HCT116 (cell line): ENCODE measurements around the gene SLC25A21.

ENCODE experiments used
- CEBPB ChIP-seq: IDR thresholded peaks from 2 replicates; pipeline ENCODE4 v1.6.1; 2012; ENCODE audit warnings: low read depth
- EZH2 ChIP-seq: fragments of 200-600 bp; sonication (generic); IDR thresholded peaks from 2 replicates; pipeline ENCODE4 v1.6.1; 2017; ENCODE audit warnings: antibody characterized with exemption, mixed run types
- EZH2phosphoT487 ChIP-seq: fragments of 200-600 bp; IDR thresholded peaks from 2 replicates; pipeline ENCODE4 v1.6.1; 2018; ENCODE audit warnings: antibody characterized with exemption, borderline replicate concordance
- JUND ChIP-seq: IDR thresholded peaks from 2 replicates; pipeline ENCODE4 v1.6.1; 2012
- POLR2A ChIP-seq: IDR thresholded peaks from 2 replicates; pipeline ENCODE4 v1.7.0; 2011; ENCODE audit warnings: borderline replicate concordance; ENCODE audit not compliant: insufficient read depth, insufficient read length; ENCODE audit errors: extremely low read depth
- POLR2AphosphoS5 ChIP-seq: IDR thresholded peaks from 2 replicates; pipeline ENCODE4 v1.6.1; 2011; ENCODE audit warnings: mild to moderate bottlenecking, low read depth, low read length, moderate library complexity
- RAD21 ChIP-seq: IDR thresholded peaks from 2 replicates; pipeline ENCODE4 v1.6.1; 2012; ENCODE audit warnings: low read depth, mild to moderate bottlenecking
- SIN3A ChIP-seq: IDR thresholded peaks from 2 replicates; pipeline ENCODE4 v1.6.1; 2012; ENCODE audit warnings: low read depth
- SRF ChIP-seq: IDR thresholded peaks from 2 replicates; pipeline ENCODE4 v1.6.1; 2012; ENCODE audit warnings: low read depth
- YY1 ChIP-seq: IDR thresholded peaks from 2 replicates; pipeline ENCODE4 v1.6.1; 2011; ENCODE audit warnings: low read length, low read depth, moderate library complexity, mild to moderate bottlenecking; ENCODE audit not compliant: insufficient replicate concordance; ENCODE audit errors: extremely low read depth
- ZNF274 ChIP-seq: fragments of 200-500 bp; sonication (Bioruptor generic); IDR thresholded peaks from 2 replicates; pipeline ENCODE4 v1.6.1; 2014; ENCODE audit warnings: mild to moderate bottlenecking, low read depth, low read length, inconsistent platforms
- TF ChIP-seq, protein P1 (sequence below), 3 experiments: fragments of 200-600 bp in 1 of 3; sonication (generic) in 1 of 3; IDR thresholded peaks in 2 of 3; conservative IDR thresholded peaks in 1 of 3; 2 replicates each; pipeline ENCODE4 v1.5.1; 2012 to 2017; ENCODE audit warnings: low read depth in 2 of 3, low read length in 2 of 3, antibody characterized with exemption in 1 of 3, borderline replicate concordance in 1 of 3, control low read depth in 1 of 3, mild to moderate bottlenecking in 1 of 3, mixed read lengths in 1 of 3, mixed run types in 1 of 3, moderate library complexity in 1 of 3; ENCODE audit not compliant: insufficient read depth in 1 of 3
- TF ChIP-seq, protein P2 (sequence below): IDR thresholded peaks from 2 replicates; pipeline ENCODE4 v1.6.1; 2012

DNA sequence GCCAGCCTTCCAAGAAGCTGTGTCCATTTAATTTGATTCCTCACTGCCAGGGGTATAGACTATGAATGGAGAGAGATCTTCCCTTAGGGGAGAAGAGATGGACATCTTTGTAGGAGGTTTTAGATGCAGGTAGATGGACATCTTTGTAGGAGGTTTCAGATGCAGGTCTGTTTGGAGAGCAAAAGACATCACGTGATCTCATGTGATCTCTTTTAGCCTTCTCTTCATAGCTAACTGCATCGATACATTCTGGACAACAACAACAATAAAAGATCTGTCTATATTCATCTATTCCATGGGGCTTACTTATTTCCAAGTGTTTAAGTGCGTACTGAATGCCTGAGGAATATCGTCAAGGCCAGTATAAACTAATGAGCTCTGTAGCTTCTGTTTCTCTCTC is 347.6 kb downstream of the SLC25A21 start:
- TF ChIP-seq, protein P1, sequence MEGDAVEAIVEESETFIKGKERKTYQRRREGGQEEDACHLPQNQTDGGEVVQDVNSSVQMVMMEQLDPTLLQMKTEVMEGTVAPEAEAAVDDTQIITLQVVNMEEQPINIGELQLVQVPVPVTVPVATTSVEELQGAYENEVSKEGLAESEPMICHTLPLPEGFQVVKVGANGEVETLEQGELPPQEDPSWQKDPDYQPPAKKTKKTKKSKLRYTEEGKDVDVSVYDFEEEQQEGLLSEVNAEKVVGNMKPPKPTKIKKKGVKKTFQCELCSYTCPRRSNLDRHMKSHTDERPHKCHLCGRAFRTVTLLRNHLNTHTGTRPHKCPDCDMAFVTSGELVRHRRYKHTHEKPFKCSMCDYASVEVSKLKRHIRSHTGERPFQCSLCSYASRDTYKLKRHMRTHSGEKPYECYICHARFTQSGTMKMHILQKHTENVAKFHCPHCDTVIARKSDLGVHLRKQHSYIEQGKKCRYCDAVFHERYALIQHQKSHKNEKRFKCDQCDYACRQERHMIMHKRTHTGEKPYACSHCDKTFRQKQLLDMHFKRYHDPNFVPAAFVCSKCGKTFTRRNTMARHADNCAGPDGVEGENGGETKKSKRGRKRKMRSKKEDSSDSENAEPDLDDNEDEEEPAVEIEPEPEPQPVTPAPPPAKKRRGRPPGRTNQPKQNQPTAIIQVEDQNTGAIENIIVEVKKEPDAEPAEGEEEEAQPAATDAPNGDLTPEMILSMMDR (IDR thresholded peaks at IDR 0.05 in 2 of 3, conservative IDR thresholded peaks at IDR 0.05 in 1 of 3; ENCODE audit: borderline replicate concordance in 1 of 3, insufficient read depth in 1 of 3, low read depth in 2 of 3, low read length in 2 of 3) = no peak
- TF ChIP-seq EZH2 (no peak), YY1 (no peak), POLR2A (no peak), JUND (no peak), SIN3A (no peak), RAD21 (no peak), CEBPB (no peak), POLR2AphosphoS5 (no peak), EZH2phosphoT487 (no peak), SRF (no peak), ZNF274 (no peak)
- TF ChIP-seq, protein P2, sequence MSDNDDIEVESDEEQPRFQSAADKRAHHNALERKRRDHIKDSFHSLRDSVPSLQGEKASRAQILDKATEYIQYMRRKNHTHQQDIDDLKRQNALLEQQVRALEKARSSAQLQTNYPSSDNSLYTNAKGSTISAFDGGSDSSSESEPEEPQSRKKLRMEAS = no peak
